Measurements from ENCODE around the gene RLN3.

RLN3 gene

DNA sequence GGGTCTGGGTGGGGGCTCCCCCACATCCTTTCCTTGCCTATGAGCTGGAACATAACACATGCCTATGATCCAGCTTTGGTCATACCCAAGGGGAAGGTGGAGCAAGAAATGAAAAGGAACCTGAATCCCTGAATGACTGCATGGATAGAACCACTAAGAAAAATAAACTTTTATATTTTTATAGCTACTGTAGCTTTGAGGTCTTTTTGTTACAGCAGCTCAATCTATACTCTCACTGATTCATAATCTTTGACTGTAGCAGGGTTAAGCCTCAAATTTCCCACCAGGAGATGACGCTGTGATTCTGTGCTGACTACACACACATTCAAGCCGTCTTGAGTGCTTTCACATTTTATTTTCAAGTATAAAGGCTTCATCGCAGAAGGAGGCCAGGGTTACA, 25.1 kb downstream of the RLN3 start:
- Histone ChIP-seq H3K27me3 (ENCODE audit: control insufficient read depth, insufficient read depth, low read length) (peaks cover 4% of the 10 kb centered on the region), H3K36me3 (ENCODE audit: control insufficient read depth, insufficient read depth, low read length) (no peaks in the 10 kb centered on the region), H3K4me1 (ENCODE audit: control insufficient read depth, insufficient read depth, low read length) (peaks cover 3% of the 10 kb centered on the region)

DNA sequence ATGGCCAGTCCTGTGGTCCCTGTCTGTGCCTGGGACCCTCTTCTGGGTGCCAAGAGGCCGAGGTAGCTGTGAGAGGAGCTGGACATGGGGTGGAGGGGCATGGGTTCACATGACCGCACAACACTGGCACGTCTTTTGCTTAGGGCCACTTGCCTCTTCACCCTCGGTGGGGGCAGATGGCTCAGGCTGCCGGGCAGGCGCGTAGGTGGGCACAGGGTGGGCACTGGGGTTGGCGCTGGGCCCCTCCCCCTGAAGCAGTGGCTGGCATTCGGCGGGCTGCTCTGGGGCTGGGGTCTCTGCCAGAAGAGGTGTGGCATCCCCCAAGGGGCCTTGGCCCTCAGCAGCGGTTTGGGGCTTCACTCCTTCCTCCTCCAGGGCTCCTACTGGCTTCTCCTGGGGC, 25.6 kb downstream of the RLN3 start:
- H3K27me3 ChIP-seq (ENCODE audit: control insufficient read depth, insufficient read depth, low read length): peaks cover 8% of the 10 kb centered on the region
- no peaks in the 10 kb centered on the region for H3K9me3 ChIP-seq (ENCODE audit: control insufficient read depth, low read length)
- H3K4me1 ChIP-seq (ENCODE audit: control insufficient read depth, insufficient read depth, low read length): peaks cover 3% of the 10 kb centered on the region
- no peak overlapping the region for H3K4me3 ChIP-seq (ENCODE audit: low read length)
- no peak overlapping the region for H3K9ac ChIP-seq (ENCODE audit: low read length)
- no peaks in the 10 kb centered on the region for H3K36me3 ChIP-seq (ENCODE audit: control insufficient read depth, insufficient read depth, low read length)

More for the DNA sequence above, 25.1 kb downstream of the RLN3 start:
- no peak overlapping the region for H3K9ac ChIP-seq (ENCODE audit: low read length)
- no peaks in the 10 kb centered on the region for H3K9me3 ChIP-seq (ENCODE audit: control insufficient read depth, low read length)
- H3K4me3 ChIP-seq (ENCODE audit: low read length): no peak overlapping the region

DNA sequence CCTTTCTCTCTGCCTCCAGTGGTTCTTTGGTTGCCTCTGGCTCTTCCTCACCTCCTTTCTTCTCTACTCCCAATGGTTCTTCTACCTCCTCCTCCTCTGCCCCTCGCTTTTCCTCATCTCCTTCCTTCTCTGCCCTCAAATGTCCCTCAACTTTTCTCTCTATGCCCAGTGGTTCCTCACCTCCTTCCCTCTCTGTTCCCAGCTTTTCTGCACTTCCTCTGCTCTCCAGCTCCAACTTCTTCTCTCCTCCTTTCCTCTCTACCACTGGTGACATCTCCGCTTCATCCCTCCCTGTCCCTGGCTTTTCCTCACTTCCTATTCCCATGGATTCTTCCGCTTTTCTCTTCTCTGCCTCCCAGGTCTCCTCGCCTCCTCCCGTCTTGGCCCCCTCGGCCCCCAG, 26.2 kb downstream of the RLN3 start:
- Histone ChIP-seq H3K4me1 (ENCODE audit: control insufficient read depth, insufficient read depth, low read length) (peaks cover 3% of the 10 kb centered on the region), H3K9ac (ENCODE audit: low read length) (no peak overlapping the region), H3K4me3 (ENCODE audit: low read length) (no peak overlapping the region), H3K36me3 (ENCODE audit: control insufficient read depth, insufficient read depth, low read length) (no peaks in the 10 kb centered on the region), H3K27me3 (ENCODE audit: control insufficient read depth, insufficient read depth, low read length) (peaks cover 14% of the 10 kb centered on the region), H3K9me3 (ENCODE audit: control insufficient read depth, low read length) (no peaks in the 10 kb centered on the region)

DNA sequence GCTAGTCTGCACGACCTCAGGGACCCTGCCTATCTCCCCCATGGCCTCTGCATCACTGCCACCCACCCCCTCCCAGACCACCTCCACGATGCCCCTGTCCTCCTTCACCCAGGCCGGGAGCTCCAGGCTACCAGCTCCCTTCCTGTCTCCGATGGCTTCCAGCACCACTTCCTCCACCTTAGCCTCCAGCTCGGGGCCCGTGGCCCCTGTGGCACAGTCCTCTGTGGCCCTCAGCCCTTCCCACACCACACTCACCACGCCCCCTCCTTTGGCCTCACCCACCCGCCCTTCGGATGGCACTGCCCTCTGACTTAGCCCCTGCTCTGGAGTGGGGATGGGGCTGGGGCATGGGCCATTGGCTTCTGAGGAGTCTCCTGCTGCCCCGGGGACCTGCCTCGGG, 26.8 kb downstream of the RLN3 start:
- Histone ChIP-seq H3K4me3 (ENCODE audit: low read length) (no peak overlapping the region), H3K9ac (ENCODE audit: low read length) (no peak overlapping the region), H3K27me3 (ENCODE audit: control insufficient read depth, insufficient read depth, low read length) (peaks cover 16% of the 10 kb centered on the region), H3K36me3 (ENCODE audit: control insufficient read depth, insufficient read depth, low read length) (no peaks in the 10 kb centered on the region), H3K4me1 (ENCODE audit: control insufficient read depth, insufficient read depth, low read length) (peaks cover 3% of the 10 kb centered on the region), H3K9me3 (ENCODE audit: control insufficient read depth, low read length) (no peaks in the 10 kb centered on the region)

DNA sequence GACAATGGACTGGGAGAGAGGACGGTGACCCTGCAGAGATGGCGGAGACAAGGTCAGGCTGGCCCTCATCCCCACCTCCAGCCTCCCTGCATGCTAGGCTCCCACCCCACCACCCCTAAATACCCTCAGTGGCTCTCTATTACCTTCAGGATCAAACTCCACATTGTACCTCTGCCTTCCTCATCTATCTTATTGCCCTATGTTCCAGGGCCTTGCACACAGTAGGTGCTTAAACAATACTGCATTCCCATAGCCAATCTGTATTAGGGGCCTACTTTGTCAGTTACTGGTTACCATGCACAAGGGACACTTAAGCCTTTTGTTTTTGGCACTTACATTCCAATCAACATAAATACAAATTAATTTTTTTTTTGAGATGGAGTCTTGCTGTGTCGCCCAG, 27.4 kb downstream of the RLN3 start:
- peaks cover 3% of the 10 kb centered on the region for H3K4me1 ChIP-seq (ENCODE audit: control insufficient read depth, insufficient read depth, low read length)
- no peak overlapping the region for H3K4me3 ChIP-seq (ENCODE audit: low read length)

DNA sequence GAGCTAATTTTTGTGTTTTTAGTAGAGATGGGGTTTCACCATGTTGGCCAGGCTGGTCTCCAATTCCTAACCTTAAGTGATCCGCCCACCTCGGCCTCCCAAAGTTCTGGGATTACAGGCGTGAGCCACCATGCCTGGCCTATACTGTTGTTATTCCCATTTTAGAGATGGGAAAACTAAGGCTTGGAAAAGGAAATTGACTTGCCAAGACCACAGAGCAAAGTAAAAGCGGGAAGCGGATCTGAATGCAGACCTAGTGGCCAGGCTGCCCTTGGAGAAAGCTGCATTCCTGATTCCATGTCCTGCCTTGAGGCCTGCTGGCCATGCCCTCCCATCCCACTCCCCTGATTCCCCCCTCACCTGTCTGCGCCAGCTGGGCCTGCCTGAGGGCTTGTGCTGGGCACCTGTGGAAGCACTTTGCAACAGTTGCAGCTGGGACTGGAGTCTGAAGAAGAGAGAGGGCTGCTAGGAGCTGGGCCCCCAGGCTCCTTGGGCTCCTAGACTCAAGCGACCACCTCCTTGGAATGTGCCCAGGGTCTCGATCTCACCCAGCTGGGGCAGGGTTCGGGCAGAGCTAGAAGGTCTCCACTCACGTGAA, 28.2 kb downstream of the RLN3 start:
- H3K9ac ChIP-seq (ENCODE audit: low read length): no peak overlapping the region
- peaks cover 5% of the 10 kb centered on the region for H3K4me1 ChIP-seq (ENCODE audit: control insufficient read depth, insufficient read depth, low read length)
- H3K27me3 ChIP-seq (ENCODE audit: control insufficient read depth, insufficient read depth, low read length): peaks cover 23% of the 10 kb centered on the region
- no peaks in the 10 kb centered on the region for H3K36me3 ChIP-seq (ENCODE audit: control insufficient read depth, insufficient read depth, low read length)
- no peak overlapping the region for H3K4me3 ChIP-seq (ENCODE audit: low read length)
- no peaks in the 10 kb centered on the region for H3K9me3 ChIP-seq (ENCODE audit: control insufficient read depth, low read length)

More for the DNA sequence above, 27.4 kb downstream of the RLN3 start:
- Histone ChIP-seq H3K27me3 (ENCODE audit: control insufficient read depth, insufficient read depth, low read length) (peaks cover 18% of the 10 kb centered on the region), H3K9ac (ENCODE audit: low read length) (no peak overlapping the region), H3K9me3 (ENCODE audit: control insufficient read depth, low read length) (no peaks in the 10 kb centered on the region), H3K36me3 (ENCODE audit: control insufficient read depth, insufficient read depth, low read length) (no peaks in the 10 kb centered on the region)

DNA sequence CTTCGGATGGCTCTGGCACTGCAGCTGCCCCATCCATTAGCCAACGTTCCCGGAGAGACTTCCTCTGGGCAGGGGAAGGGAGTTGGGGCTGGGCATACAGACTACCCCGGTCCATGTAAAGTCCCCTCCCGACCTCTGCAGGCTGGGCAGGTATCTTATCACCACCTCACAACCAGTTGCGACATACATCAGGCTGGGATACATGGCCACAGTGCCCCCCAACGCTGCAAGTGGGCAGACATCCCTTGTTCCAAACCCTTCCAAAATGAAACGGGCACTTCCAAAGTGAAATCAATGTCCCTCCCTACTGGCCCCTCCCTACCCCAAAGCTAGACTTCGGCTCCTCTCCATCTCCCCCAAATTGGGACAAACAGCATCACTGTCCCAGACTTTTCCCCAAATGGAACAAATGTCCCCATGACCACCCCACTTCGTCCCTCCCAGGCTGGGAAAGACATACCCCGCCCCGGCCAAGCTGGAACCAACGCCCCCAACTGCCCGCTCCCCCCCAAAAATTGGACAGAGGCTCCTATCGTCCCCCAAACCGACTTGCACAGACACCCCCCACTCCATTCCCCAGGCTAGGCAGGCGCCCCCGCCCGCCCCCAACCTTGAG, 28.9 kb downstream of the RLN3 start:
- Histone ChIP-seq H3K36me3 (ENCODE audit: control insufficient read depth, insufficient read depth, low read length) (no peaks in the 10 kb centered on the region), H3K27me3 (ENCODE audit: control insufficient read depth, insufficient read depth, low read length) (peaks cover 28% of the 10 kb centered on the region), H3K9ac (ENCODE audit: low read length) (no peak overlapping the region), H3K9me3 (ENCODE audit: control insufficient read depth, low read length) (no peaks in the 10 kb centered on the region), H3K4me1 (ENCODE audit: control insufficient read depth, insufficient read depth, low read length) (peaks cover 12% of the 10 kb centered on the region), H3K4me3 (ENCODE audit: low read length) (no peak overlapping the region)

DNA sequence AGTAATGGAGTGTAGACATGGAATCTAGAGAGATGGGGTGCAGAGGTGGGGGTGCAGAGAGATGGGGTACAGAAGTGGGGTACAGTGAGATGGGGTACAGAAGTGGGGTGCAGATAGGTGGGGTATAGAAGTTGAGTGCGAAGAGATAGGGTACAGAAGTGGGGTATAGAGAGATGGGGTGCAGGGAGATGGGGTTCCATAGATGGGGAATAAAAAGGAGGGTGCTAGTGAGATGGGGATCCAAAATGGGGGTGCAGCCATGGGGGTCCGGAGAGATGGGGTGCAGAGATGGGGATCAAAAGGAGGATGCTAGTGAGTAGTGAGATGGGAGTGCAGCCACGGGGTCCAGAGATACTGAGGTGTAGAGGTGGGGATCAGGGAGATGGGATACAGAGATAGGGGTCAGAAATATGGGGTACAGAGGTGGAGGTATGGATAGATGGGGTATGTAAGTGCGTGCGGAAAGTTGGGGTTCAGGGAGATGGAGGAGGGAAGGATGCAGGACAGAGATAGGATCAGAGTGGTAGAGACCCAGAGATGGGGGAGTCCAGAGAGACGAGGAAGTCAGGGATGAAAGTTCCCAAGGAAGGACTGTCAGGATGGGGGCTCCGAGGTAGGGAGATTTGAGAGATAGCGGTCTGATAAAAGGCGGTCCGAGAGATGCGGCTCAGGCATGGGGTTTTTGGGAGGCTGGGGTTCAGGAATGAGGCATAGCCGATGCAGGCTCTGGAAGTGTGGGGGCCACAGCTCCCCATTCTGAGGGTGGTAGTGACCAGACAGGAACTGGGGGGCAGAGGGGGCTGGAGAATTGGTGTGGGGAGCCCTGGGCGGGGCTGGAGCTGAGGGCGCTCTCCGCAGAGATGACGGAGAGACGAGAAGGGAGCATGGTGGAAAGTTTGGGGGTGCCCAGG, 30.5 kb downstream of the RLN3 start:
- no peaks in the 10 kb centered on the region for H3K36me3 ChIP-seq (ENCODE audit: control insufficient read depth, insufficient read depth, low read length)
- H3K9ac ChIP-seq (ENCODE audit: low read length): no peak overlapping the region
- H3K4me3 ChIP-seq (ENCODE audit: low read length): no peak overlapping the region
- peaks cover 12% of the 10 kb centered on the region for H3K4me1 ChIP-seq (ENCODE audit: control insufficient read depth, insufficient read depth, low read length)
- no peaks in the 10 kb centered on the region for H3K9me3 ChIP-seq (ENCODE audit: control insufficient read depth, low read length)
- H3K27me3 ChIP-seq (ENCODE audit: control insufficient read depth, insufficient read depth, low read length): peaks cover 28% of the 10 kb centered on the region

DNA sequence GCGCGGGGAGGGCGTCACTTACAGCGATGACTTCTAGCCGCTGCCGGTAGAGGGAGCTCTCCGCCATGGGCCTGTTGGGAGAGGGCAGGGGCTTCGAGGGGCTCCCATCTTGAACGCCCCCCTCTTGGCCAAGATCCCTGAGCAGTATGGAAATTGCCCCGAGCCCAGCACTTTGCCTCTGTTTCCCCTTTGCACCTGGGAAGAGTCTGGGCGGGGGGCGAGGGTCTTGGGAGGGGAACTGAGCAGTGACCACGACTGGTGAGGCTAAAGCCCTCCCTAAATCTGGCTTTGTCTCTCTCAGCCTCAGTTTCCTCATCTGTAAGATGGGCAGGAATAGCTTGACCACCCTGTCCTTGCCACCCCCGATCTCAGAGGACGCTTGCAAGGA, 31.1 kb downstream of the RLN3 start:
- Histone ChIP-seq H3K36me3 (ENCODE audit: control insufficient read depth, insufficient read depth, low read length) (no peaks in the 10 kb centered on the region), H3K9me3 (ENCODE audit: control insufficient read depth, low read length) (no peaks in the 10 kb centered on the region), H3K4me1 (ENCODE audit: control insufficient read depth, insufficient read depth, low read length) (peaks cover 12% of the 10 kb centered on the region), H3K27me3 (ENCODE audit: control insufficient read depth, insufficient read depth, low read length) (peaks cover 28% of the 10 kb centered on the region), H3K9ac (ENCODE audit: low read length) (no peak overlapping the region), H3K4me3 (ENCODE audit: low read length) (no peak overlapping the region)

DNA sequence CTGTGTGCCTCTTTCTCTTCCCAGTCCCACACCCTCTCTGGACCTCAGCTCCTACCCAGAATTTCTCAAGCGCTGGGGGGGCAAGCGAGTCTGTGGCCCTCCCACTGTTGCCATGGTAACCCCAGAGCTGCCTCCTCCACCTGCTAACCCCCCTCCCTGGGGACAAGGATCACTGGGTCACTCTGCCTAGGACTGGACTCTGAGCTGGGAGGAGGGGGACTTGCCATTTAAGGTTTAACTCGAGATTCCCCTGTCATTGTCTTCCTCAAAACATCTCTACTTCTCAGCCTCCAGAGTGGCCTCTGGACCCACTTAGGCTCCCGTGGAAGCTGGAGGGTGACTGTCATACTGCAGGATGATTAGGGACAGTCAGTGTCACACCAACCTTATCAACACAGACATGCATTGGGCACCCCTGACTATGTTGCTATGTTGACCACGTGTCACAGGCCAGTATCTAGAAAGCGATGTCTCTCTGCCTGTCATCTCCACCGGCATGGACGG, 31.8 kb downstream of the RLN3 start:
- Histone ChIP-seq H3K27me3 (ENCODE audit: control insufficient read depth, insufficient read depth, low read length) (peaks cover 28% of the 10 kb centered on the region), H3K4me1 (ENCODE audit: control insufficient read depth, insufficient read depth, low read length) (peaks cover 12% of the 10 kb centered on the region), H3K9me3 (ENCODE audit: control insufficient read depth, low read length) (no peaks in the 10 kb centered on the region), H3K9ac (ENCODE audit: low read length) (peak overlapping the region; percentile 12), H3K4me3 (ENCODE audit: low read length) (no peak overlapping the region), H3K36me3 (ENCODE audit: control insufficient read depth, insufficient read depth, low read length) (no peaks in the 10 kb centered on the region)

DNA sequence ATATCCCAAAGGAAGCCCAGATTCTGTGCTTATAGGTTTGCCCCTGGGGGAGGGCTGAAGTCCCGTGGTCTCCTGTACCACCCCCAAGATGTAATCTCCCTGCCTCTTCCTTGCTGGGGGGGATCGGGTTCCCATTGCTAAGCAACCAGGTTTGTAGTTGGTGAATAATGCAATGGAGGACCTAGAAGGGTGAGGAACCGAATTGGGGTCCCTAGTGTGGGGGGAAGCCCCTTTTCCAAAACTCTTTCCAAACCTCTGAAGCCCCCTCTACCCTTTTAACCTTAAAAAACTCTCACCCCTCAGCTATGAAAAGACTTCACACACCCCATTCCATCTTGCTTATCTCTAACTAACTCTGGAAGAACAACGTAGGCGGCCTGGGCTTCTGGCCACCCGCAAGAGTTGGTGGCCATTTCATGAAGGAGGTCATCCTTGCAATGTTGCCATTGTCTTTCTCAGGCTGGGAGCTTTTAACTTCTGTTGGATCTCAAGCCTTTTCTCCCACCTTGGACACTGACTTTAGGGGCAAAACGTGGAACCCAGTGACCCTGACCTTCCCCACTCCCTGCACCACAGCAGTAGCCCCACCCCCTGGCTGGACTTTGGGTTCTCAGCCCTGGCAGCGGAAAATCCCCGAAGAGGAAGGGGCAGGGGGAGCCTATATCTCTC, 33.3 kb downstream of the RLN3 start:
- H3K9ac ChIP-seq (ENCODE audit: low read length): peak overlapping the region; percentile 53
- peaks cover 12% of the 10 kb centered on the region for H3K4me1 ChIP-seq (ENCODE audit: control insufficient read depth, insufficient read depth, low read length)
- H3K27me3 ChIP-seq (ENCODE audit: control insufficient read depth, insufficient read depth, low read length): peaks cover 28% of the 10 kb centered on the region
- H3K4me3 ChIP-seq (ENCODE audit: low read length): no peak overlapping the region
- H3K9me3 ChIP-seq (ENCODE audit: control insufficient read depth, low read length): no peaks in the 10 kb centered on the region
- no peaks in the 10 kb centered on the region for H3K36me3 ChIP-seq (ENCODE audit: control insufficient read depth, insufficient read depth, low read length)

Measured in mucosa of stomach (tissue), 1 donor.